GM10847 (cell line): Measurements from ENCODE around the gene KANK4.

ENCODE experiments used
- POLR2A ChIP-seq: IDR thresholded peaks from 2 replicates; pipeline ENCODE4 v1.6.1; 2011; ENCODE audit not compliant: insufficient read length; ENCODE audit errors: extremely low read depth

The KANK4 gene

GRCh38 chr1:62299426-62300200 lies 19.6 kb downstream of the KANK4 start:
- TF ChIP-seq POLR2A: no peak

GRCh38 chr1:62295921-62296491 lies 23.2 kb downstream of the KANK4 start:
- TF ChIP-seq POLR2A: no peak

GRCh38 chr1:62294261-62294660 lies 25.0 kb downstream of the KANK4 start:
- TF ChIP-seq POLR2A: no peak

- no peak for TF ChIP-seq POLR2A
These were observed 30.6 kb downstream of the KANK4 start for GRCh38 chr1:62288662-62289061.

- TF ChIP-seq POLR2A: no peak
These were observed 31.0 kb downstream of the KANK4 start for GRCh38 chr1:62288224-62288623.

GRCh38 chr1:62286786-62287224 lies 32.4 kb downstream of the KANK4 start:
- no peak for TF ChIP-seq POLR2A

- no peak for TF ChIP-seq POLR2A
These were observed 33.0 kb downstream of the KANK4 start for GRCh38 chr1:62285984-62286785.

- no peak for TF ChIP-seq POLR2A
These were observed 33.8 kb downstream of the KANK4 start for GRCh38 chr1:62285440-62285839.

- TF ChIP-seq POLR2A: no peak
These were observed 35.2 kb downstream of the KANK4 start for GRCh38 chr1:62283986-62284385.

- no peak for TF ChIP-seq POLR2A
These were observed 36.1 kb downstream of the KANK4 start for GRCh38 chr1:62282909-62283755.

GRCh38 chr1:62281922-62282555 lies 37.2 kb downstream of the KANK4 start:
- no peak for TF ChIP-seq POLR2A

GRCh38 chr1:62280960-62281465 lies 38.2 kb downstream of the KANK4 start:
- TF ChIP-seq POLR2A: no peak

GRCh38 chr1:62280150-62280549 lies 39.1 kb downstream of the KANK4 start:
- no peak for TF ChIP-seq POLR2A

GRCh38 chr1:62276791-62277190 lies 42.4 kb downstream of the KANK4 start:
- TF ChIP-seq POLR2A: no peak
